ENCODE data around the gene SRD5A1. TPM values are rescaled to one million over a fixed set of nuclear protein-coding genes. Genes with fewer than 3 reads are reported as not detected.

Gene SRD5A1
- total RNA-seq, 4 donors from 2014 or later = 34.1 to 126 (median 80.1) TPM

DNA sequence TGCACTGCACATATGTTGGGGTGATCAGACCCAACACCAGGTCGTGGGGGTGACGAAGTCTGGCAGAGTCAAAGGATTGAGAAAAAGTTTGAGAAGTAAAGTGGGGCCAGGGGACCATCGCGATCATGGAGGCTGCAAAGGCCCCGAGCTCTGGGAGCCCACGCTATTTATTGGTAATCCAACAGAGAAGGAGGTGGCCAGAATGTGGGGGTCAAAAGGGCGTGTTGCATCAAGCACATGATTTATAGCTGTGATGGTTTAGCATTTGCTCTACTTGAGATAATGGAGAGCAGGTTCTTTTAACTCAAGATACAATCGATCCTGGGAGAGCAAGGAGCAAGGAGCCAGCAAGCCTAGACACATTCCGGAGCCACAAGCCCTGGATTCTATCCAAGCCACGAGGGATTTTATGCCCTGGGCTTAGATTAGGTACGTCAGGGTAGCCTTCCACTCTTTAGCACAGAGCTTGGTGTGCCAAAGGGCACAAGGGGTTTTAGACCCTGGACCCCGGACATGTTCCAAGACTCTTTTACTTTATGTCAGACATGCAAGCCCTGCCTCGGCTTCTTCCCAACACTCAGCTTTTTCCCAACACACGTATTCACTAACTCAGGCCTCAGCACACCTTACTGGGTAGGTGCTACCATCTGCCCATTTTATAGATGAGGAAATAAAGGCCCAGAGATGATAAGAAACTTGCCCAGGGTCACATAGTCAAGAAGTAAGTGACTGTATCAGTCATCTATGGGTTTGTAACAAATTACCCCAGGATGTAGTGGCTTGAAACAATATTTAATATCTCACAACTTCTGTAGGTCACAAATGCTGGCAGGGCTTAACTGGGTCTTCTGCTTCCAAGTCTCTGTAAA lies 39.9 kb upstream of the SRD5A1 start:
- no peaks in the 10 kb centered on the region for H3K27me3 ChIP-seq
- TF ChIP-seq, protein P1, sequence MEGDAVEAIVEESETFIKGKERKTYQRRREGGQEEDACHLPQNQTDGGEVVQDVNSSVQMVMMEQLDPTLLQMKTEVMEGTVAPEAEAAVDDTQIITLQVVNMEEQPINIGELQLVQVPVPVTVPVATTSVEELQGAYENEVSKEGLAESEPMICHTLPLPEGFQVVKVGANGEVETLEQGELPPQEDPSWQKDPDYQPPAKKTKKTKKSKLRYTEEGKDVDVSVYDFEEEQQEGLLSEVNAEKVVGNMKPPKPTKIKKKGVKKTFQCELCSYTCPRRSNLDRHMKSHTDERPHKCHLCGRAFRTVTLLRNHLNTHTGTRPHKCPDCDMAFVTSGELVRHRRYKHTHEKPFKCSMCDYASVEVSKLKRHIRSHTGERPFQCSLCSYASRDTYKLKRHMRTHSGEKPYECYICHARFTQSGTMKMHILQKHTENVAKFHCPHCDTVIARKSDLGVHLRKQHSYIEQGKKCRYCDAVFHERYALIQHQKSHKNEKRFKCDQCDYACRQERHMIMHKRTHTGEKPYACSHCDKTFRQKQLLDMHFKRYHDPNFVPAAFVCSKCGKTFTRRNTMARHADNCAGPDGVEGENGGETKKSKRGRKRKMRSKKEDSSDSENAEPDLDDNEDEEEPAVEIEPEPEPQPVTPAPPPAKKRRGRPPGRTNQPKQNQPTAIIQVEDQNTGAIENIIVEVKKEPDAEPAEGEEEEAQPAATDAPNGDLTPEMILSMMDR (IDR thresholded peaks at IDR 0.05) = no peak
- no peak for TF ChIP-seq POLR2A (IDR thresholded peaks at IDR 0.05)
- peaks cover 0 to 28% (median 0%) of the 10 kb centered on the region in 3 donors for H3K36me3 ChIP-seq
- no peak overlapping the region for H3K27ac ChIP-seq
- no peak for DNase-seq
- 73 to 77% methylated on average over 10 to 13 of the region's 14 CpGs for WGBS, 2 donors
- intact Hi-C loops (cut with DNase I) = no loop called here
- no peaks in the 10 kb centered on the region for H3K4me1 ChIP-seq
- H3K9me3 ChIP-seq = no peaks in the 10 kb centered on the region
- no peak overlapping the region for H3K4me3 ChIP-seq

DNA sequence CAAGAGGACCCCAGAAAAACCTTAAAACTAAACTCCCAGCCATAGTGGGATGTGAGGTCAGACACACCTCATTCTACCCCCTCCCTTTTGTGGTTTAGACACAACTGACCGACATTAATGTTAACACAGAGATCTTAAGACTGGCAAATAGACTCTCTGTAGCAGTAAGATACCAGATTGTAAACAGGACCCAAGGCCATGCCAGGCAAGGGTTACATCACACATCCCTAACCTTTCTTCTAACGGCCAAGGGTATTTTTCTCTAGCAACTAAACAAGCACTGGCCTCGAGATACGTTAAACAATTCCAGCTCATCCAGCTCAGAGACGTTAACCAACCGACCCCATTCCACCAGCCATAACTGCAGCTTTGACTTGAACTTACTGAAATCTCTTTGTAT lies 39.2 kb upstream of the SRD5A1 start:
- 84 to 92% methylated on average over 4 to 6 of the region's 6 CpGs for WGBS, 2 donors
- TF ChIP-seq POLR2A (IDR thresholded peaks at IDR 0.05) = no peak
- TF ChIP-seq, protein P1 (IDR thresholded peaks at IDR 0.05) = no peak

GRCh38 chr5:6595405-6595804 lies 37.8 kb upstream of the SRD5A1 start:
- no peaks in the 10 kb centered on the region for H3K27me3 ChIP-seq
- intact Hi-C loops (cut with DNase I) = no loop called here
- DNase-seq = no peak
- no peak overlapping the region for H3K27ac ChIP-seq
- H3K4me1 ChIP-seq = no peaks in the 10 kb centered on the region
- TF ChIP-seq POLR2A (IDR thresholded peaks at IDR 0.05) = no peak
- TF ChIP-seq, protein P1 (IDR thresholded peaks at IDR 0.05) = no peak
- no peaks in the 10 kb centered on the region for H3K9me3 ChIP-seq
- 34 to 62% methylated on average over 2 to 3 of the region's 3 CpGs for WGBS, 2 donors
- H3K4me3 ChIP-seq = no peak overlapping the region
- H3K36me3 ChIP-seq = peaks cover 0 to 48% (median 9%) of the 10 kb centered on the region in 3 donors

More for the DNA sequence above, 39.2 kb upstream of the SRD5A1 start:
- no peak overlapping the region for H3K27ac ChIP-seq
- intact Hi-C loops (cut with DNase I) = no loop called here
- no peak overlapping the region for H3K4me3 ChIP-seq
- H3K4me1 ChIP-seq = no peaks in the 10 kb centered on the region
- no peaks in the 10 kb centered on the region for H3K27me3 ChIP-seq
- DNase-seq = no peak
- H3K36me3 ChIP-seq = peaks cover 0 to 35% (median 0%) of the 10 kb centered on the region in 3 donors
- no peaks in the 10 kb centered on the region for H3K9me3 ChIP-seq

GRCh38 chr5:6596388-6596787 lies 36.9 kb upstream of the SRD5A1 start:
- Histone ChIP-seq H3K9me3 (no peaks in the 10 kb centered on the region), H3K4me3 (no peak overlapping the region), H3K27me3 (no peaks in the 10 kb centered on the region), H3K36me3 (peaks cover 0 to 58% (median 12%) of the 10 kb centered on the region in 3 donors), H3K27ac (no peak overlapping the region), H3K4me1 (no peaks in the 10 kb centered on the region)
- intact Hi-C loops (cut with DNase I) = no loop called here
- WGBS, 2 donors = 90 to 98% methylated on average over 5 of the region's 5 CpGs
- no peak for DNase-seq
- TF ChIP-seq, protein P1 (IDR thresholded peaks at IDR 0.05) = no peak
- no peak for TF ChIP-seq POLR2A (IDR thresholded peaks at IDR 0.05)

GRCh38 chr5:6597557-6597956 lies 35.7 kb upstream of the SRD5A1 start:
- no peaks in the 10 kb centered on the region for H3K27me3 ChIP-seq
- H3K4me3 ChIP-seq = no peak overlapping the region
- WGBS, 2 donors = 98 to 100% methylated on average over 5 to 6 of the region's 6 CpGs
- peaks cover 6 to 70% (median 20%) of the 10 kb centered on the region in 3 donors for H3K36me3 ChIP-seq
- TF ChIP-seq POLR2A (IDR thresholded peaks at IDR 0.05) = no peak
- TF ChIP-seq, protein P1 (IDR thresholded peaks at IDR 0.05) = no peak
- no peak for DNase-seq
- H3K4me1 ChIP-seq = no peaks in the 10 kb centered on the region
- H3K9me3 ChIP-seq = no peaks in the 10 kb centered on the region
- intact Hi-C loops (cut with DNase I) = no loop called here
- no peak overlapping the region for H3K27ac ChIP-seq
